Testis (tissue), 3 donors: ENCODE results near the gene GCNA. TPM values are rescaled to one million over a fixed set of nuclear protein-coding genes. Genes with fewer than 3 reads are reported as not detected.
"Not testable (repeated sequence)": the region's sequence is repeated elsewhere in the genome, so short reads cannot be mapped to it uniquely, and the experiment has no call there.

Experiments used
- DNase-seq: peaks from one replicate; pipeline ENCODE4 v3.0.0-alpha.2; 2019
- H3K27ac ChIP-seq, 2 donors: fragments of 200-600 bp; sonication (generic); one replicate each; pipeline ENCODE4 v1.5.1; 2019
- H3K27me3 ChIP-seq: fragments of 200-600 bp; sonication (generic); one replicate; pipeline ENCODE4 v1.5.1; 2019
- H3K36me3 ChIP-seq: fragments of 200-600 bp; sonication (generic); one replicate; pipeline ENCODE4 v1.5.1; 2017; ENCODE audit warnings: low read depth; ENCODE audit errors: missing control alignments
- H3K4me1 ChIP-seq: fragments of 200-600 bp; sonication (generic); one replicate; pipeline ENCODE4 v1.5.1; 2019
- H3K4me3 ChIP-seq, 2 donors: fragments of 200-600 bp; sonication (generic); one replicate each; pipeline ENCODE4 v1.5.1; 2017 to 2019
- H3K9me3 ChIP-seq: fragments of 200-600 bp; sonication (generic); one replicate; pipeline ENCODE4 v1.5.1; 2017
- POLR2A ChIP-seq: fragments of 450-650 bp; IDR thresholded peaks from one replicate; pipeline ENCODE4 v1.6.1; 2017; ENCODE audit warnings: antibody characterized with exemption, mild to moderate bottlenecking, moderate library complexity
- WGBS, 2 donors: methylation state at CpG; one replicate each; pipeline ENCODE4 v1.1.5; 2018; 5-methylcytosine and 5-hydroxymethylcytosine counted together
- intact Hi-C: fragments of 100-400 bp; cut with DNase I; formaldehyde crosslinking; loops from one replicate; pipeline ENCODE4 v1.15.1; 2023; ENCODE audit warnings: low total_unique reads
- polyA plus RNA-seq: library from polyadenylated mRNA; stranded (reverse); fragments of 350-450 nt; fragmentation: Illumina TruSeq; extraction: RNeasy Lipid Tissue Mini Kit (QIAGEN cat#74804); gene quantifications from one replicate; pipeline ENCODE4 v1.2.3, GENCODE V29; 2014; ENCODE audit warnings: low read depth, low replicate concordance; ENCODE audit not compliant: insufficient read depth
- total RNA-seq, 2 donors: library from RNA; depleted of rRNA; stranded (reverse); fragments of >200 nt; gene quantifications; one replicate each; pipeline ENCODE4 v1.2.3, GENCODE V29; 2016
- TF ChIP-seq, protein P1 (sequence below), 3 experiments: fragments of 450-650 bp in 2 of 3; fragments of 200-600 bp in 1 of 3; sonication (generic) in 1 of 3; IDR thresholded peaks; one replicate each; pipeline ENCODE4 v1.5.1; 2016 to 2019; ENCODE audit warnings: antibody characterized with exemption in 3 of 3, mild to moderate bottlenecking in 2 of 3, moderate library complexity in 1 of 3

Gene GCNA
- total and polyA plus RNA-seq, 3 donors from 2014 or later = 18.4 to 30.7 (median 30.0) TPM

GRCh38 chrX:71563921-71564320 lies 14.3 kb upstream of the GCNA start:
- Histone ChIP-seq H3K4me1 (no peaks in the 10 kb centered on the region), H3K9me3 (no peaks in the 10 kb centered on the region), H3K36me3 (no peaks in the 10 kb centered on the region), H3K27ac (no peak overlapping the region), H3K27me3 (no peaks in the 10 kb centered on the region), H3K4me3 (no peak overlapping the region)
- TF ChIP-seq, protein P1, sequence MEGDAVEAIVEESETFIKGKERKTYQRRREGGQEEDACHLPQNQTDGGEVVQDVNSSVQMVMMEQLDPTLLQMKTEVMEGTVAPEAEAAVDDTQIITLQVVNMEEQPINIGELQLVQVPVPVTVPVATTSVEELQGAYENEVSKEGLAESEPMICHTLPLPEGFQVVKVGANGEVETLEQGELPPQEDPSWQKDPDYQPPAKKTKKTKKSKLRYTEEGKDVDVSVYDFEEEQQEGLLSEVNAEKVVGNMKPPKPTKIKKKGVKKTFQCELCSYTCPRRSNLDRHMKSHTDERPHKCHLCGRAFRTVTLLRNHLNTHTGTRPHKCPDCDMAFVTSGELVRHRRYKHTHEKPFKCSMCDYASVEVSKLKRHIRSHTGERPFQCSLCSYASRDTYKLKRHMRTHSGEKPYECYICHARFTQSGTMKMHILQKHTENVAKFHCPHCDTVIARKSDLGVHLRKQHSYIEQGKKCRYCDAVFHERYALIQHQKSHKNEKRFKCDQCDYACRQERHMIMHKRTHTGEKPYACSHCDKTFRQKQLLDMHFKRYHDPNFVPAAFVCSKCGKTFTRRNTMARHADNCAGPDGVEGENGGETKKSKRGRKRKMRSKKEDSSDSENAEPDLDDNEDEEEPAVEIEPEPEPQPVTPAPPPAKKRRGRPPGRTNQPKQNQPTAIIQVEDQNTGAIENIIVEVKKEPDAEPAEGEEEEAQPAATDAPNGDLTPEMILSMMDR (IDR thresholded peaks at IDR 0.05) = no peak
- TF ChIP-seq POLR2A = no peak
- intact Hi-C loops = no loop called here
- WGBS, 2 donors = 60 to 74% methylated on average over 1 of the region's 1 CpG
- DNase-seq = no peak

DNA sequence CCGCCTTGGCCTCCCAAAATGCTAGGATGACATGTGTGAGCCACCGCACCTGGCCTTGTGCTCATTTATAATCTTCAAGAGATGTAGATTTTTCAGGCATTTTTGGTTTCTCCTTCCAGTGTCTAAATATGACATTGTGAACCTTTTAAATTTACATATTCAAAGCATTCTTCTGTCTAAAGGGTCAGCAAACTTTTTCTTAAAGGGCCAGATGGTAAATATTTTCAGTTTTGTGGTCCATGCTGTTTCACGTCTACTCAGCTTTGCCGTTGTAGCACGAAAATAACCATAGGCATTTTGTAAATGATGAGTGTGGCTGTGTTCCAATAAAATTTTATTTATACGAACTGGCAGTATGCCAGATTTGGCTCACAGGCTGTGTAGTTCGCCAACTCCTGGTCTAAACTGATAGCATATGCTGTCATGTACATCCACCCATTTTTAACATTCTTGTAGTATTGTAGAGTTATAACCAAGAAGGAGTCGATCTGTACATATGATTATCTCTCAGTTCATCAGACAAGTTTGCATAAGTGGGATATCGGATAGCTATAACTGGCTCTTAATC lies 12.7 kb upstream of the GCNA start:
- TF ChIP-seq, protein P1 (IDR thresholded peaks at IDR 0.05) = no peak
- no peak for TF ChIP-seq POLR2A
- Histone ChIP-seq H3K4me1 (no peaks in the 10 kb centered on the region), H3K36me3 (no peaks in the 10 kb centered on the region), H3K4me3 (no peak overlapping the region), H3K27ac (no peak overlapping the region), H3K27me3 (no peaks in the 10 kb centered on the region), H3K9me3 (no peaks in the 10 kb centered on the region)
- WGBS, 2 donors = 64% methylated on average over 9 of the region's 9 CpGs
- intact Hi-C loops = no loop called here
- DNase-seq = no peak

GRCh38 chrX:71571390-71571789 lies 6.8 kb upstream of the GCNA start:
- H3K27ac ChIP-seq, H3K9me3 ChIP-seq, H3K36me3 ChIP-seq, DNase-seq, H3K4me3 ChIP-seq, H3K27me3 ChIP-seq, H3K4me1 ChIP-seq, intact Hi-C loops: not testable (repeated sequence)
- 94 to 96% methylated on average over 8 of the region's 8 CpGs for WGBS, 2 donors

DNA sequence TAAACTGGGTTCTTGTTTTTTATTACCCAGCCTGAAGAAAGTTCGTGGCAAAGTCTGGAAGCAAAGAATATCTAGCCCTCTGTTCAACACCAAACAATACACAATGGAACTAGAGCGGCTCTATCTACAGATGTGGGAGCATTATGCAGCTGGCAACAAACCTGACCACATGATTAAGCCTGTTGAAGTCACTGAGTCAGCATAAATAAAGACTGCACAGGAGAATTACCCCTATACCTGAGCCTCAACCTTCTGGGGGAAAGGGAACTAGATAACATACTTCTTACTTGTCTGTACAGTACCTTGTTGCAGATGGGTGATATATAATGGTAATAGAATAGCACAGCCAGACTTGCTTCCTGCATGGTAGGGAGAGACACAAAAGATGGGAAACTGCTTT lies 4.6 kb upstream of the GCNA start:
- DNase-seq = no peak
- intact Hi-C loops = no loop called here
- no peak overlapping the region for H3K27ac ChIP-seq
- WGBS, 2 donors = 58 to 72% methylated on average over 2 of the region's 2 CpGs
- TF ChIP-seq POLR2A = no peak
- TF ChIP-seq, protein P1 (IDR thresholded peaks at IDR 0.05) = no peak
- H3K4me1 ChIP-seq = no peaks in the 10 kb centered on the region
- H3K4me3 ChIP-seq = no peak overlapping the region
- H3K27me3 ChIP-seq = no peaks in the 10 kb centered on the region
- H3K9me3 ChIP-seq = no peaks in the 10 kb centered on the region
- H3K36me3 ChIP-seq = no peaks in the 10 kb centered on the region

DNA sequence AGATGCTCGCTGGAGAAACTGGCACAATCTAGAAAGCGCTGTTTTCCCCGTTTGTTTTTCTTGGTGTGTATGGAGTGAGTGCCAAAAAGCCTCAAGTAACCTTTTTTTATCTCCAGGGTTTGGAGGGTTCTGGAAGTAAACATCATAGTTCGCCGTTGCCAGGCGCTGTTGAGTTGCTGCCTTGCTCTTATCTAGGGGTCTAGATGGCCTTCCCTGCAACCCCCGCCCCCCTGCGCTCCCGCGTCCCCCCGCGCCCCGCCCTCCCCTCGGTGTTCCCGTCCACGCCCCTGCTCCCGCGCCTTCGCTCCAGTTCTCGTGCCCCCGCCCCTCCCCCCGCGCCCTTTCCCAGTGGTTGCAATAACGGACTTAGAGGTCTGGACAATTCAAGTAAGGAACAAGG lies 555 bp upstream of the GCNA start:
- H3K4me1 ChIP-seq = no peaks in the 10 kb centered on the region
- H3K27ac ChIP-seq = peak overlapping the region; percentile 45 to 55
- intact Hi-C loops = no loop called here
- peak overlapping the region in 1 of 2 donors; percentile 29 for H3K4me3 ChIP-seq
- TF ChIP-seq POLR2A = no peak
- TF ChIP-seq, protein P1 (IDR thresholded peaks at IDR 0.05) = no peak
- no peaks in the 10 kb centered on the region for H3K9me3 ChIP-seq
- H3K27me3 ChIP-seq = no peaks in the 10 kb centered on the region
- no peaks in the 10 kb centered on the region for H3K36me3 ChIP-seq
- peak; percentile 74 for DNase-seq
- 54 to 73% methylated on average over 9 to 17 of the region's 24 CpGs for WGBS, 2 donors
